Testis (tissue), 2 donors: Measurements from ENCODE around the gene GBE1.

Experiments used
- CTCF ChIP-seq, 3 experiments: fragments of 450-650 bp in 2 of 3; fragments of 200-600 bp in 1 of 3; sonication (generic) in 1 of 3; IDR thresholded peaks; one replicate each; pipeline ENCODE4 v1.5.1; 2016 to 2019; ENCODE audit warnings: antibody characterized with exemption in 3 of 3, mild to moderate bottlenecking in 2 of 3, moderate library complexity in 1 of 3
- POLR2A ChIP-seq: fragments of 450-650 bp; IDR thresholded peaks from one replicate; pipeline ENCODE4 v1.6.1; 2017; ENCODE audit warnings: antibody characterized with exemption, mild to moderate bottlenecking, moderate library complexity

GRCh38 chr3:81651139-81651538 lies 110.3 kb downstream of the GBE1 start:
- TF ChIP-seq CTCF (IDR thresholded peaks at IDR 0.05) (no peak), POLR2A (no peak)
